Measurements from ENCODE around the gene C3orf33.

DNA sequence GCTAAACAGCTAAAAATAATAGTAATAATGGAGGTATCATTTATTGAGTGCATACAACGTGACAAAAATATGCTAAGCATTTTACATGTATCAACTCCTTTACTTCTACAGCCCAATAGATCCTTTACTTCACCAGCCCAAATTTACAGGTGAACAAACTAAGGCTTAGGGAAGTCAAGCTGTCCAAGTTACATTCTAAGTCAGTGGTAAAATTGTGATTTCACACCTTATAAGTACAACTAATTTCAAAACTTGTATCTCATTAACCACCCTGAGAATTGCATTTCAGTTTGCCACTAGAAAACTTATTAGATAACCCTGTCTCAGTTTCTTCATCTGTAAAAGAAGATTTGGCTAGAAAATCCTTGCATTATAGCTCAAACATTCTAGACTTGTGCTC is 37.5 kb upstream of the C3orf33 start:
- TF ChIP-seq, protein P1, sequence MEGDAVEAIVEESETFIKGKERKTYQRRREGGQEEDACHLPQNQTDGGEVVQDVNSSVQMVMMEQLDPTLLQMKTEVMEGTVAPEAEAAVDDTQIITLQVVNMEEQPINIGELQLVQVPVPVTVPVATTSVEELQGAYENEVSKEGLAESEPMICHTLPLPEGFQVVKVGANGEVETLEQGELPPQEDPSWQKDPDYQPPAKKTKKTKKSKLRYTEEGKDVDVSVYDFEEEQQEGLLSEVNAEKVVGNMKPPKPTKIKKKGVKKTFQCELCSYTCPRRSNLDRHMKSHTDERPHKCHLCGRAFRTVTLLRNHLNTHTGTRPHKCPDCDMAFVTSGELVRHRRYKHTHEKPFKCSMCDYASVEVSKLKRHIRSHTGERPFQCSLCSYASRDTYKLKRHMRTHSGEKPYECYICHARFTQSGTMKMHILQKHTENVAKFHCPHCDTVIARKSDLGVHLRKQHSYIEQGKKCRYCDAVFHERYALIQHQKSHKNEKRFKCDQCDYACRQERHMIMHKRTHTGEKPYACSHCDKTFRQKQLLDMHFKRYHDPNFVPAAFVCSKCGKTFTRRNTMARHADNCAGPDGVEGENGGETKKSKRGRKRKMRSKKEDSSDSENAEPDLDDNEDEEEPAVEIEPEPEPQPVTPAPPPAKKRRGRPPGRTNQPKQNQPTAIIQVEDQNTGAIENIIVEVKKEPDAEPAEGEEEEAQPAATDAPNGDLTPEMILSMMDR (IDR thresholded peaks at IDR 0.05) = no peak
- no peak for TF ChIP-seq EP300 (IDR thresholded peaks at IDR 0.05; ENCODE audit: low read depth)
